Amniotic epithelial cell (primary cell): Measurements from ENCODE around the gene GAMT.

ENCODE experiments used
- DNase-seq: peaks from one replicate; pipeline ENCODE4 v3.0.0-alpha.2; 2010; ENCODE audit warnings: low read depth

Gene GAMT

DNA sequence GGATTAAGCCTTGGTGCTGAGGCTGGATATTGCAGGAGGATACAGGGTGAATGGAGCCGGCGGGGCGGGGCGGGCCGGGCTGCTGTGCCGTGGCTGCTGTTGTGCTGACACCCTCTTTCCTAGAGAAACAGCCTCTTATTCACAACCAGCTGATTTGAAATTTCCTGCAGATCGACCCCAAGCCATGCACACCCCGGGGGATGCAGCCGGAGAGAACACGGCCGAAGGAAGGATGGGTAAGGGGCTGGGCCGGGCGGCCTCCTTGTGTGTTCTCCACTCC is 17.1 kb upstream of the GAMT start:
- DNase-seq = no peak

DNA sequence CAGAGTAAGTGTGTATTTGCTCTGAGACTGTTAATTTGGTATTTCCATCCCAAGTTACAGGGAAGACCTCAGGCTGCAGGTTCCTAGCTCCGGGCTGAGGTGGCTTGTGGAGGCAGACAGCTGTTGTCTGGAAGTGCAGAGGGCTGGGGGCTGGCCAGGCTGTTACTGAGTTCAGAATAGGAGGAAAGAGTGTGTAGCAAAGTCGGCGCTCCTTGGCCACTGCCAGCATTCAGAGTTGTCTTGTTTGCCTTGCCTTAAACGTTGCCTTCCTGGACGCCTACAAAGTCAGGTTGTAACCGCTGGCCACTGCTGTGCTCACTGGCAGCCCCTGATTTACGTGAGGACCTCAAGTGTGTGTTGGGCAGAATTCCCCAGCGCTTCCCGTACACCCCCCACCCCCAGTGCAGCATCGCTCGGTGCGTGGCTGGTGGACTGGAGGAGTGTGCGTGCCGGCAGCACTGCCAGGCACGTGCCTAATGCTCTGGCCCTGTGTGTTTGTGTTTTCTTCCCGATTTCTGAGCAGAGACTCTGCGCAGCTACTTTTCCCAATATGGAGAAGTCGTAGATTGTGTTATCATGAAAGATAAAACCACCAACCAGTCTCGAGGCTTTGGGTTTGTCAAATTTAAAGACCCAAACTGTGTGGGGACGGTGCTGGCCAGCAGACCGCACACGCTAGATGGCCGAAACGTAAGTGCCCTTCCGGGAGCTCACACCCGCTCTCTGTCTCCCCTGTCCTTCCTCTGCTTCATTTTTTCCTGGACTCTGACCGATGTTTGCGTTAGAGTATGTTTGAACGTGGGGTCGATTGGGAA is 16.5 kb upstream of the GAMT start:
- peak; percentile 64 for DNase-seq

DNA sequence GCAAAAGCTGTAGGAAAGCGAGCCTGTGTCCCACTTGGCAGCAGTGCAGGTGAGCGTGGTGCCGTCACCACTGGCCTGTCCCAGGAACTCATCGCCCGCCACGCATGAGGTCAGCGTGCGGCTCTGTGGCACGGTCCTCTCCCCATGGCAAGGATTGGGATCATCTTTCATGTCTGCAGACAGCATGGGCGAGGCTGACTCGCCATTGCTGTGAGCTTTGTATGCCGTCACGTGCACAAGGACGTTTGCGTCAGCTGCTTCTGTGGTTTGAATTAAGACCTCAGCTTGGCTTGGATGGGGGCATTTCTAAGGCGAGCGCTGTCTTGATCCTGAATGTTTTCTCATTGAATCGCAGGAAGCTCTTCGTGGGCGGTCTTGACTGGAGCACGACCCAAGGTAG is 15.8 kb upstream of the GAMT start:
- DNase-seq = peak; percentile 94

DNA sequence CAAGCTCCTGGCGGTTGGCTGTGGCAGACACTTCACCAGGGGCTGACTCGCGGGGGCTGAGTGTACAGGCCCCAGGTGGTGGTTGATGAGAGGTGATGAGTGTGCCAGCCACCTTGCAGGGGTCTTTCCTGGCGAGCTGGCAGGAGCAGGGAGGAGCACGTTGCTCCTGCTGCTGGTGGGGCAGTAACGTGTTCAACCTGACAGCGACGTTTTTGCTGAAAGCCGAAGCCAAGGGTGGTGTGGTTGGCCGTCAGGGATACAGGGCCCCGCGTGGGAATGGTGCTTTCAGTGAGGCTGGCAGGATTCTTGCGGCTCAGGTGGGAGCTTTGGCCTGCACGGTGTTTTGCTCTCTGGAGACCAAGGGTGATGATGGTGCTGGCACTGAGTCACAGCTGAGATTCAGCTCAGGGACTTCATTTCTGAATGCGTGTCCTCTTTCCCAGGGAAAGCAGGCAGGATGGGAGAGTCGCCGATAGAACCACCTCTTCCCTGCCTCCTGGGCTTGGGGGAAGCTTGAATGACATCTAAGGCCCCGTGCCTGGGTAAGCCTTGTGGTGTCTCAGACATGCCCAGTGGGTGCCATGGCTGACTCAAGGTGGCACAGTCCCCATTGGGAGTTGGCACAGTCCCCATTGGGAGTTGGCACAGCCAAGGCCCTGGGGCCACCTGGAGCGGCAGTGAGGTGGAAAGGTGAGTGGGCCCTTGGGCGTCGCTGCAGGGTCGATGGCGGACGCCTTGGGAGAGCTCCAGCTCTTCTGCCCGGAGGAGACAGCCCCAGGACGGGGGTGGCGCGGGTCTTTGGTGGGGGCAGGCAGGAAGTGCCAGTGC is 14.9 kb upstream of the GAMT start:
- peak; percentile 53 for DNase-seq

DNA sequence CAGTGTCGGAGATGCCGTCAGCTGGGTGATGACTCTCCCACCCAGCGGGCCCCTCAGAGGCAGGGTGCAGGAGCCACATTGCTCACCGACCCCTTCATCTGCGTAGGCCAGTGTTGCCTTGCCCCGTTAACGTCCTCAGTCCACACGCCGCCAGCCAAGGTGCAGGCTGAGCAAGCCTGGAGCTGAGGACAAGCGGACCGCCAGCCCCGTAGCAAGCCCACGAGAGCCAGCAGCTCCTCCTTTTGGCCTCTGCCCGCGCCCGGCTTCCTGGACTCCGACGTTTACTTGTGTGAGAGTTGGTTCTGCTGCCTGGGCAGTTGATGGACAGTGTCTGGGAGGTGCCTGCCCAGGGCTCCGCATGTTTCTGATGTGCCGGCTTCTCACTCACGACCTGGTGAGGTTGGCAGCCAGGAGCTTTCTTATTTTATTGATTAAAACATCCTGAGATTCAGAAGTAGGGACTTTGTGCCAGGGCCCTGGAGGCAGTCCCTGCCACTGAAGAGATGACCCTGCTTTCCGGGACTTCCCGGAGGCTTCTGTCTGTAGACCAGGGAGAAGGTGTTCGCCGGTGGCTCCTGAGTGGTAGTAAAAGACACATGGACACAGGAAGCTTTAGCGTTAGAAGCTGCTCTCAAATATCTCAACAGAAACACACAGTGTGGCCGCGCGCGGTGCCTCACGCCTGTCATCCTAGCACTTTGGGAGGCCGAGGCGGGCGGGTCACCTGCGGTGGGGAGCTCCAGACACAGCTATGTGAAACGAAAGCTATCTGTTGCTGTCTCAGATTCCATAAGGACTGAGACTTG is 11.9 kb upstream of the GAMT start:
- DNase-seq = no peak

GRCh38 chr19:1412323-1412923 is 11.1 kb upstream of the GAMT start:
- DNase-seq = no peak

- DNase-seq = no peak
Measured at GRCh38 chr19:1411255-1412191, 10.2 kb upstream of the GAMT start.

DNA sequence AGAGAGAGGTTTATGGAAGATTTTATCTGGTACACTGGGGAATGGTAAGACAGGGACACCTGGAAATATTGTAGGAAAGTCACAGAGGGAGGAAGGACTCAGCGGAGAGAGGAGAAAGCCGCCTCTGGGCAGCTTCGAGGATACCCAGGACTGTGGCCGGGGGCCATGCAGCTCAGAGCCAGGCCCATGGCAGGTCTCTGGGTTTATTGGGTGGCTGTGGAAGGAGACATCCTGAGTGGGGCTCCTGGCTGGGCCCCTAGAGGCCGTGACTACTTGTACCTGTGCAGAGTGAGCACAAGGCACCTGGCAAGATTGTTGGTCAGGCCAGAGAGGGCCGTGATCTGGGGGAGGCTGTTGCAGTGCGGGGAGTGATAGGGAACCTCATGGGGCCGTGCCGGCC is 9.4 kb upstream of the GAMT start:
- DNase-seq = no peak

- DNase-seq = peak; percentile 49
Measured at GRCh38 chr19:1410136-1410786, 8.9 kb upstream of the GAMT start.

DNA sequence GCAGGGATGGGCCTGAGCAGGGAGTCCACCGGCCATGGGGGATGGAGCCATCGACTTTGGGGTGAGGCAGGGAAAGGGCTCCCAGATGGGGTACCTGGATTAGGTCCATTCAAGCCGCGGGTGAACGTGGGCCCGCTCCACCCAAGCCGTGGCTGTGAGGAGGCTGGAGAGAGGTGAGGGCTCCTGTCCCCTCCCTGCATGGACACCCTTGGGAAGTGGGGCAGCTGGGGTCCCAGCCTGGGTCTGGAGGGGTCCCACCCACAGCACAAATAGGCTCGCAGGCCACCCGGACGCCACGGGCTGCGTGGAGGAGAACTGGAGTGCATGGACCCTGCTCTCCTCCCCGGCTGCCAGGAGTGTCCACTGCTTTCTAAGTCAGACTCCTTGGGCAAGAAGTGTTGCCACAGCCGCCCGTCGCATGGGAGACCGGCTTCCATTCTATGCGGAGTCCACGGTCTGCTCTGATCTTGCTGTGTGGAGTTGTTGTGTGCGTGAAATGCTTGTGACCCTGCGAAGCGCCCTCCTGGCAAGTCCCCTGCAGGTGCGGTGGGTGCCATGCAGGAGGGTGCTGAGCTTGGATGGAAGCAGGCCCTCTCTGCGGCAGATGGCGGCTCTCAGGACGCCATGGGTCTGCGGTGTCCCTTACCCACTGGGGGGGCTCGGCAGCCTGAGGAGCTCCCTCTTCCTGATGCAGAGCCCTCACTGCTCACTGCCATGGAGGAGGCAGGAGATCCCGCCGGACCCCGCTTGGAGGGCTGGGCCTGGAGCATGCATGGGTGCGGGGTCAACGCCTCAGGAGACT is 8.1 kb upstream of the GAMT start:
- DNase-seq = no peak

GRCh38 chr19:1408300-1409203 is 7.2 kb upstream of the GAMT start:
- DNase-seq = peak; percentile 52

GRCh38 chr19:1407528-1408299 is 6.4 kb upstream of the GAMT start, which contains the start of gene DAZAP1:
DAZAP1 (plus strand) TSS chr19:1407586; CDS start chr19:1407774, 188 bp downstream.
- no peak for DNase-seq

- DNase-seq = peak; percentile 94
Measured at GRCh38 chr19:1406774-1407527, 5.6 kb upstream of the GAMT start.

DNA sequence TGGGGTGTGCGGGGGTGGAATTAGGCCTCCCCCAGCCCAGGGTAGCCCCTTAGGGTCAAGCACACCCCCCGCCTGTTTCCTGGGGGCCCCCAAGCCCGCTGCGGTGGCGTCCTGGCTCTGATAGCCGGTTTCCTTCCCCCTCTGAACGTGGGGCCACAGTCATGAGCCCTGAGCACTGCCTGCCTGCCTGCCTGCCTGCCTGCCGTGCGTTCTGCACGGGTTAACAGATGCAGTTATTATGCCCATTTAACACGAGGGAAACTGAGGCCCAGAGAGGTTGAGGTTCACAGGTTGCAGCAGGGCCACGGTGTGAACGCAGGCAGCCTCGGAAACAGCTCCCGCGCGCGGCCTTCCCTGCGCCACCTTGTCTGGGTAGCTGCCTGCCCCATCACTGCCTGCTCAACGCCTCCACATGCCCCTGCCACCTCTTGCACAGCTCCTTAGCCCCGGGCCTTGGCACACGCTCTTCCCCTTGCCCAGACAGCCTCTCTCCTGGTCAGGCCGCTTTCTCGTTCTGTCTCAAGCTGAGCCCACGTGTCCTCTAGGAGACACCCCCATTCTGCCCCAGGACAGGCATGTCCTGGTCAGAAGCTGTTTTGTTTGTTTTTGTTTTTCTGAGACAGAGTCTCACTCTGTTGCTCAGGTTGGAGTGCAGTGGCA is 1.2 kb upstream of the GAMT start:
- no peak for DNase-seq

GRCh38 chr19:1401889-1402217 is 511 bp upstream of the GAMT start:
- no peak for DNase-seq

GRCh38 chr19:1400281-1401137 is 833 bp downstream of the GAMT start:
- no peak for DNase-seq
